Mucosa of rectum (tissue), 2 donors: ENCODE results near the gene PRKG1.
"Not testable (repeated sequence)": the region's sequence is repeated elsewhere in the genome, so short reads cannot be mapped to it uniquely, and the experiment has no call there.

Experiments
- H3K27ac ChIP-seq, 2 donors: one replicate each; pipeline ENCODE4 v1.7.0; 2013; ENCODE audit warnings: inconsistent platforms in 2 of 2, low read depth in 2 of 2, low read length in 2 of 2
- H3K27me3 ChIP-seq, 2 donors: one replicate each; pipeline ENCODE4 v1.7.0; 2013; ENCODE audit warnings: low read length in 2 of 2; ENCODE audit not compliant: control insufficient read depth in 2 of 2, insufficient read depth in 2 of 2
- H3K36me3 ChIP-seq, 2 donors: one replicate each; pipeline ENCODE4 v1.7.0; 2013; ENCODE audit warnings: low read length in 2 of 2; ENCODE audit not compliant: control insufficient read depth in 2 of 2, insufficient read depth in 2 of 2
- H3K4me1 ChIP-seq, 2 donors: one replicate each; pipeline ENCODE4 v1.7.0; 2013; ENCODE audit warnings: low read length in 2 of 2, mild to moderate bottlenecking in 1 of 2; ENCODE audit not compliant: control insufficient read depth in 2 of 2, insufficient read depth in 2 of 2
- H3K4me3 ChIP-seq, 2 donors: one replicate each; pipeline ENCODE4 v1.7.0; 2013; ENCODE audit warnings: low read length in 2 of 2
- H3K9ac ChIP-seq, 2 donors: one replicate each; pipeline ENCODE4 v1.7.0; 2013; ENCODE audit warnings: low read length in 2 of 2, low read depth in 1 of 2, mild to moderate bottlenecking in 1 of 2
- H3K9me3 ChIP-seq, 2 donors: one replicate each; pipeline ENCODE4 v1.7.0; 2013; ENCODE audit warnings: low read length in 2 of 2; ENCODE audit not compliant: control insufficient read depth in 2 of 2
- donor health status: healthy.
- donor health status: Normal muscosa, but diverticular disease.

The PRKG1 gene

DNA sequence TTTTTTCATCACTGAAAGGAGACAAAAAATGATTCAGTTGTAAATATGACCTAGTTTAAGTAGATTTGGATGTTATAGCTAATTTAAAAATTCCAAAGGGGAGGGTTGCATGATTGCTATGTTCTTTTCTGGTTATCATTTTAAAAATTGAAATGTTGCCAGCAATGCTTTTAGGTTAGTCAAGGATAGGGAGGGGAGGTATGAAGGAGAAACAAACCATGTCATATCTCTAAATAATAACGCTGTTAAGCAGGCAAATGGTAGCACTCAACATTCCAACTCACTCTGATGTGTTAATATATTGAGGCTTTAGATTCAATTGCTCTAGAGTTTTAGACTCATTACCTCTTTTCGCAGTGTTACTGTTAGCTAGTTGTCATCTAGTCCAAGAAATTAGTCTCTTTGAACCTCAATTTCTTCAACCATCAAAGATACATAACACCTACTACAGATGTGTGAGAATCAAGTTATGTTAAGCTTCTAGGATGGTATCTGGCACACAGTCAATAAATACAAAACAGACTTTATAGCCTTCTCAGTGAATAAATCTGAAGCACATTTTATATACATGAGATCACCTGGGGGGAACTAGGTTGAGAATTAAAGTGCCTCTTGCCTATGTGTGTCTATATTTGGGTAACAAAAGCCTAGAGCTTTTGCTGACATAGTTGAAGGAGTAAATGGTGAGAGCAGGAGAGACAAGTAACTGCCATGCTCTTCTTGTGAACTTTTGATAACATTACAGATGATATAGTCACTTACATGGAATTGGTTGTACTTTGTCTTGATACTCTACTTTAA, 500.2 kb downstream of the PRKG1 start:
- H3K36me3 ChIP-seq, result no peaks in the 10 kb centered on the region
- H3K4me3 ChIP-seq, result no peak overlapping the region
- H3K27ac ChIP-seq, result no peak overlapping the region
- H3K9ac ChIP-seq, result no peak overlapping the region
- H3K27me3 ChIP-seq, result no peaks in the 10 kb centered on the region
- no peaks in the 10 kb centered on the region for H3K4me1 ChIP-seq
- no peaks in the 10 kb centered on the region for H3K9me3 ChIP-seq

DNA sequence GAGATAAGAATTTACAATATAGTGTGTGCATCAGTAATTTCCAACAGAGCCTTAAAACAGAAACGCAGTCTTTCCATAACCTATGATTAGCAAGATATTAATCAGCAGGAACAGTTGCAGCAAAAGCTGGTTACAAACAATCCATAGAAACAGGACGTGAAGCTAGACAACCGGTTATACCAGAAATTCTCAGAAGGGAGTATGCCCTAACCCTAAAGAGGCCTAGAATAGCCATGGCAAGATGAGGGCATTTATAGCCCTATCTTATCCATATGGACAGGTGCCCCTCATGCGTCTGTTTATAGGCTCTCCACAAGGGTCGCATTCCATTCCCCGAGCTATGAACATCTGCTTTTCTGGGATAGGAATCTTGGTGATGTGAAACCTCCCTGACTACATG, 506.9 kb downstream of the PRKG1 start:
- H3K9me3 ChIP-seq, H3K4me3 ChIP-seq, H3K27ac ChIP-seq, H3K36me3 ChIP-seq, H3K4me1 ChIP-seq, H3K27me3 ChIP-seq, H3K9ac ChIP-seq: not testable (repeated sequence)

DNA sequence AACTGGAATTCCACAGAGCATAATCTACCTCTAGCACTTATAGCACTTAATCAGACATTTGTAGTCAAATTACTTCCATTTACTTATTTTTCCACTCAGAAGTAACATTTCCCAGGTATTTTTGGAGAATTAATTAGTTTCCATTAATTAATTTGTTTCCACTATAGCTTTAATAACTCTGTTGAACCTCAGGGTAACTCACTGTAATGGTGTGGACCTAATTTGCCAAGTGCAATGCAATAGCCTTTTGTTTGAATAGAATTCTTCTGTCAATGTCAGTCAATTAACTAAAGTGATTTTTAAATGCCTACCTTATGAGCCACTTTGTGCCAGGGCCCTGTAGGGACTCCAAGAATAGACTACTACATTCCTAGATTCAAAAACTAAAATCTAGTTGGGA, 509.7 kb downstream of the PRKG1 start:
- H3K27ac ChIP-seq, result no peak overlapping the region
- no peaks in the 10 kb centered on the region for H3K9me3 ChIP-seq
- H3K4me3 ChIP-seq, result no peak overlapping the region
- no peaks in the 10 kb centered on the region for H3K4me1 ChIP-seq
- H3K27me3 ChIP-seq, result no peaks in the 10 kb centered on the region
- H3K36me3 ChIP-seq, result no peaks in the 10 kb centered on the region
- H3K9ac ChIP-seq, result no peak overlapping the region

DNA sequence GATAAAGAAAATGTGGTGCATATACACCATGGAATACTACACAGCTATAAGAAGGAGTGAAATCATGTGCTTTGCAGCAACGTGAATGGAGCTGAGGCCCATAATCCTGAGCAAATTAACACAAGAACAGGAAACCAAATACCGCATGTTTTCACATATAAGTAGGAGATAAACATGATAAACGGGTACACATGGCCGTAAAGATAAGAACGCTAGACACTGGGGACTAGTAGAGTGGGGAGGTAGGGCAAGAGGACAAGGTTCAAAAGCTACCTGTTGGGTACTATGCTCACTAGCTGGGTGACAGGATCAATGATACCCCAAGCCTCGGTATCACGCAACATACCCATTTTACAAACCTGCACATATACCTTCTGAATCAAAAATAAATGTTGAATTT, 511.5 kb downstream of the PRKG1 start:
- Histone ChIP-seq H3K36me3 (no peaks in the 10 kb centered on the region), H3K4me1 (no peaks in the 10 kb centered on the region), H3K27ac (no peak overlapping the region), H3K9ac (no peak overlapping the region), H3K9me3 (no peaks in the 10 kb centered on the region), H3K27me3 (no peaks in the 10 kb centered on the region), H3K4me3 (no peak overlapping the region)

DNA sequence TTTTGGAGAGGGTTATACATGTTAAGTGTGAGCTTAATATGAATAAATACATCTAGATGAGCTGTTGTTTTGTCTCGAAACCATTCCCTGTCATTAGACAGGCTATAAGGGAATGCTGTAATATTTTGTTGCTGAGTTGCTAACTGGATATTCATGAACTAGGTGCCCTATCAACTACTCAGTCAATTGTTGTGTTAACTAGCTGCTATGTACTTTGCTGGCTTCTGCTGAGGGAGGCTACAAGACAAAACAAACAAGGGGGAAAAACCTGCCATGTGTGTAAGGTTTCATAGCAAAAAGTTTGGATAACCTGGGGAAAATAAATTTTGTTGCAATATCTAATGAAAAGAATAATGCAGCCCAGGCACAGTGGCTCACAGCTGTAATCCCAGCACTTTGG, 514.7 kb downstream of the PRKG1 start:
- Histone ChIP-seq H3K27ac (no peak overlapping the region), H3K36me3 (no peaks in the 10 kb centered on the region), H3K9ac (no peak overlapping the region)

DNA sequence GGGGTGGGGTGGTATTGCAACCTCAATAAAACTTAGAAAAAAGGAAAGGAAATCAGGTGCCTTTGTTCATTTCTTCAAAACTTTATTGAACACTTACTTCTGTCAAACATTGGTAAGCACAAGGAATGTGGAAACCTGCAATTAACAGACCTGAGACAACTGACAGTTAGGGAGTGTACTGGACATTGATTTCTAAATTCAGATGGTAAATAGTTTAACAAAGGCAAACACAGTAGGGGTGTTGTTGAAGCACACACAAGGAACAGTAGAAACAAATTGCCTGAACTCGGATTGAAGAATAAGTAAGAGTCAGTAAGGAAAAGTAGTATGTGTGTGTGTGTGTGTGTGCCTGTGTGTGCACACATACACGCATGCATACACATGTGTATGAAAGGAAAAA, 516.5 kb downstream of the PRKG1 start:
- Histone ChIP-seq H3K4me3 (no peak overlapping the region), H3K36me3 (no peaks in the 10 kb centered on the region), H3K27me3 (no peaks in the 10 kb centered on the region), H3K9me3 (no peaks in the 10 kb centered on the region), H3K4me1 (peaks cover 0 to 3% of the 10 kb centered on the region in 2 donors), H3K9ac (no peak overlapping the region), H3K27ac (no peak overlapping the region)

More for the DNA sequence above, 514.7 kb downstream of the PRKG1 start:
- Histone ChIP-seq H3K9me3 (no peaks in the 10 kb centered on the region), H3K27me3 (no peaks in the 10 kb centered on the region), H3K4me1 (peaks cover 0 to 3% of the 10 kb centered on the region in 2 donors), H3K4me3 (no peak overlapping the region)

DNA sequence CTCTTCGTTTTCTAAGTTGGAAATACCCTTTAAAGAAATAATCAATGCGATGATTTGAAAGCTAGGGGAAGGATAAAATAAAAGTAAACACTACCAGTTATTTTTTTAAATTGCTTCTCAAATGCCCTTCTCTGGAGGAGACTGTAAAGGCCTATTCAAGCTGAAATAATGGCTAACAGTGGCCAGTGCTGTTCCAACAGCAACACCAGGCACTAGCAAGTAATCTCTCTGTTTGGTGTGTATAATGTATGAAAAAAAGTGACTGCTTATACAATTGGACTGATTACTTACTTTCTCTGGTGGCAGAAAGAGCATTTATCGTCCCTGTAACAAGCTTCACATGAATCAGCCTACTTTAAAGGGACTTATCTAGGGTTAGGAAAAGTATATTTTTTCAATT, 522.4 kb downstream of the PRKG1 start:
- Histone ChIP-seq H3K9ac (no peak overlapping the region), H3K4me3 (no peak overlapping the region), H3K27me3 (no peaks in the 10 kb centered on the region), H3K36me3 (no peaks in the 10 kb centered on the region), H3K27ac (no peak overlapping the region), H3K4me1 (no peaks in the 10 kb centered on the region), H3K9me3 (no peaks in the 10 kb centered on the region)

DNA sequence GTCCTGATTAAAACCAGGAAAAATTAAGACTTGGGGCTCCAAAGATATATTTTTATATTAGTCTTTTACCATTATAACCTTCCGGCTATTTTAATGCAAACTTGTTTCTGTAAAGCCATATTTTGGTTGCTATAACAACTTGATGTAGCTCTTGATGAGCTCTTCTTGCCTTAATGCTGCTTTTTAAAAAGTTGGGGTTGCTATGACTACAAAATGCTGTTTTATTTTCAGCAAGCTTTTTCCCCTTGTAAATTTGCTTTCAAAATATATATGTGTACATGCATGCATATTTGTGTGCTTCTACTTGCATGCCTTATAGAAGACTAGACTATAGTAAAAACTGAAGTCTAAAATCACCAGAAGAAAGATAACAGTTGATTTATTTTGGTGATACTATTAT, 525.4 kb downstream of the PRKG1 start:
- H3K9me3 ChIP-seq, result no peaks in the 10 kb centered on the region
- H3K27ac ChIP-seq, result no peak overlapping the region
- H3K4me3 ChIP-seq, result no peak overlapping the region
- H3K27me3 ChIP-seq, result no peaks in the 10 kb centered on the region
- H3K36me3 ChIP-seq, result no peaks in the 10 kb centered on the region
- H3K4me1 ChIP-seq, result no peaks in the 10 kb centered on the region
- no peak overlapping the region for H3K9ac ChIP-seq

DNA sequence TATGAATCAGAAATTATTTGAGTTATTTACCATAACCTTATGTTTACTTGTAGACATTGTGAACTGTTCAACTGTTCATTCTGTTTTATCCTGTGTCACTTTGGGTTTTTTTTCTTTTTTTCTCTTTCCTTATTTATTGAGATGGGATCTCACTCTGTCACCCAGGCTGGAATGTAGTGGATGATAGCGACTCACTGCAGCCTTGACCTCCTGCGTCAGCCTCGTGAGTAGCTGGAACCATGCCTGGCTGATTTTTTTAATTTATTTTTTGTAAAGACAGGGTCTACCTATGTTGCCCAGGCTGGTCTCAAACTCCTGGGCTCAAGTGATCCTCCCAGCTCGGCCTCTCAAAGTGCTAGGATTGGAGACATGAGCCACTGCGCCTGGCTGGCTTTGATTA, 528.0 kb downstream of the PRKG1 start:
- no peaks in the 10 kb centered on the region for H3K36me3 ChIP-seq
- H3K9ac ChIP-seq, result no peak overlapping the region
- no peak overlapping the region for H3K27ac ChIP-seq
- H3K4me3 ChIP-seq, result no peak overlapping the region
- H3K4me1 ChIP-seq, result no peaks in the 10 kb centered on the region
- no peaks in the 10 kb centered on the region for H3K9me3 ChIP-seq
- H3K27me3 ChIP-seq, result no peaks in the 10 kb centered on the region

DNA sequence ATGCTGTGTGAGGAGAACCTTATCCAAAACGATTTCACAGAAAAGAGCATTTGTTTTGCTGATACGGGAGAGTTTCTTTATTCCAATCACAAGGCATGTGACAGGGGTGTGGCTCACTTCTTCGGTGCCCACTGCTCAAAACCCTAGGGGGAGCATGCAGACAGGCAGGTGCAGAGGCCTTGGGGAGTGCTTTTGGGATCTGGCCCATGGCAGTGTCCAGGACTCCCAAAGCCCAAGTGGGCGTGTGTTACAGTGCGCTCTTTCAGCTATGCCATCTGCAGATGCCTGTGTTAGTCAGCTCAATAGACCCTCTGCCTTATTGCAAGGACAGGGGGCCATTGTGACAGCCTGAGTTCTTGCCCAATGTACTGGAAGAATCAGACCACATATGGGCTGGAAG, 530.3 kb downstream of the PRKG1 start:
- no peaks in the 10 kb centered on the region for H3K4me1 ChIP-seq
- no peaks in the 10 kb centered on the region for H3K9me3 ChIP-seq
- no peak overlapping the region for H3K9ac ChIP-seq
- H3K27ac ChIP-seq, result no peak overlapping the region
- H3K4me3 ChIP-seq, result no peak overlapping the region
- H3K27me3 ChIP-seq, result no peaks in the 10 kb centered on the region
- H3K36me3 ChIP-seq, result no peaks in the 10 kb centered on the region
